Fibroblast of villous mesenchyme (primary cell): ENCODE results near the gene GHRL. TPM values are rescaled to one million over a fixed set of nuclear protein-coding genes. Genes with fewer than 3 reads are reported as not detected.

Experiments
- DNase-seq: peaks from one replicate; pipeline ENCODE4 v3.0.0-alpha.2; 2010; ENCODE audit warnings: low read depth
- H3K4me3 ChIP-seq: 2 replicates; pipeline ENCODE4 v1.5.1; 2011; ENCODE audit warnings: low read depth, mild to moderate bottlenecking, low read length
- total RNA-seq: library from RNA; depleted of rRNA; stranded (reverse); fragments of >200 nt; gene quantifications from 2 replicates; pipeline ENCODE4 v1.2.3, GENCODE V29; 2012
- TF ChIP-seq, protein P1 (sequence below): IDR thresholded peaks from 2 replicates; pipeline ENCODE4 v1.5.1; 2012; ENCODE audit warnings: low read depth, mild to moderate bottlenecking, low read length; ENCODE audit not compliant: insufficient read depth

GHRL gene
- total RNA-seq, 1 donor: not detected

DNA sequence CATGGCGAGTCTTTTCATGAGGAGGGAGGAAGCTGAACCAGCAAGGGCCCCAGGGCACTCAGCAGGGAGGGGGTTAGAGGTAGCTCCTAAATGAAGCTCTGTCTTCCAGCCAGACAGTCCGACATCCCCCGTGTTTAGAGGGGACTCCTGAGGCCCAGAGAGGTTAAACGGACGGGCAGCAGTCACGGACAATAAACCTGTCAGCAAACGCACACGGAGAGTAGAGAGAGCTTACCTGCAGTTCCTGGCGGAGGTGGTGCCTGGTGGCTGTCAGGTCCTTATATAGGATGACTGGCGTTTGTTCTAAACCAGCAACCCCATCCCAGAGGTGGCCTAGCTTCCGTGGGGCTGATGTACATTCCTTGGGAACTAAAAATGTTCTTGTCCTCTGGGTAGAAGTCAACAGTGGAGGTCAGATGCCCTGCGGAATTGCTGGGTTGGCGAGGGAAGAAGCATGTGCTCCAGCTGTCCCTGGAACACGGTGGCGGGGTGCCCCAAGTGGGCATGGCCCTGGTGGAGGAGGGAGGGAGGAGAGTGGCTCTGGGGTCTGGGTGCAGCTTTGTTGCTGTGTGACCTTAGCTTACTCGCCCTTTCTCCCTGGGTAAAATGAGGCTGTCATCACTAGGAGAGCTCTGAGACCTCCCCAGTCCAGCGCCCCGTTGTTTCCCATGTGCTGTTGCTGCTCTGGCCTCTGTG, 2.1 kb downstream of the GHRL start:
- no peak overlapping the region for H3K4me3 ChIP-seq
- no peak for DNase-seq
- TF ChIP-seq, protein P1, sequence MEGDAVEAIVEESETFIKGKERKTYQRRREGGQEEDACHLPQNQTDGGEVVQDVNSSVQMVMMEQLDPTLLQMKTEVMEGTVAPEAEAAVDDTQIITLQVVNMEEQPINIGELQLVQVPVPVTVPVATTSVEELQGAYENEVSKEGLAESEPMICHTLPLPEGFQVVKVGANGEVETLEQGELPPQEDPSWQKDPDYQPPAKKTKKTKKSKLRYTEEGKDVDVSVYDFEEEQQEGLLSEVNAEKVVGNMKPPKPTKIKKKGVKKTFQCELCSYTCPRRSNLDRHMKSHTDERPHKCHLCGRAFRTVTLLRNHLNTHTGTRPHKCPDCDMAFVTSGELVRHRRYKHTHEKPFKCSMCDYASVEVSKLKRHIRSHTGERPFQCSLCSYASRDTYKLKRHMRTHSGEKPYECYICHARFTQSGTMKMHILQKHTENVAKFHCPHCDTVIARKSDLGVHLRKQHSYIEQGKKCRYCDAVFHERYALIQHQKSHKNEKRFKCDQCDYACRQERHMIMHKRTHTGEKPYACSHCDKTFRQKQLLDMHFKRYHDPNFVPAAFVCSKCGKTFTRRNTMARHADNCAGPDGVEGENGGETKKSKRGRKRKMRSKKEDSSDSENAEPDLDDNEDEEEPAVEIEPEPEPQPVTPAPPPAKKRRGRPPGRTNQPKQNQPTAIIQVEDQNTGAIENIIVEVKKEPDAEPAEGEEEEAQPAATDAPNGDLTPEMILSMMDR: no peak

DNA sequence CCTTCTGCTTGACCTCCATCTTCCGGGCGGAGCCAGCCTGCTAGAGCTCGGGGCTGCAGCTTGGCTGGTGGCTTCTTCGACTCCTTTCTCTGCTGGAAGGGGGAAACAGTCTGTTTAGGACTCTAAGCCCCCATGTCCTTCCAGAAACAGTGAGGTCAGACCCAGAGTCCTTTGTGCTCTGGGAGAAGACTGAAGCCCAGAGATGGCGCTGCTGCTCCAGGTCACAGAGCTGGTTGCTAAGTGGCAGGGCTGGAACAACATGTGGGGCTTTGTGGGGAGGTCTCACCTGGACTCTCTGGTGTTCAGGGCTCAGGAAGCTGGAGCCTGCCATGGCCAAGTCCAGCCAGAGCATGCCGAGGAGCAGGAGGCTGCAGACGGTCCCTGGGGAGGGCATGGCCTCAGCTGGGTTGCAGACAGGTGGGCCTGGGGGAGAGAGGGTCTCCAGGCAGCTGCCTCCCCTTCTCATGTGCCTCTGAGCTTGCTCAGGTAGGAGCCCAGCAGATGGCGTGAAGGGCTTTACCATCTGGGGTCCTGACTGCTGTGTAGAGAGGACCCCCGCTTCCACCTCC, 2.9 kb downstream of the GHRL start:
- no peak overlapping the region for H3K4me3 ChIP-seq
- DNase-seq: no peak
- TF ChIP-seq, protein P1: no peak

DNA sequence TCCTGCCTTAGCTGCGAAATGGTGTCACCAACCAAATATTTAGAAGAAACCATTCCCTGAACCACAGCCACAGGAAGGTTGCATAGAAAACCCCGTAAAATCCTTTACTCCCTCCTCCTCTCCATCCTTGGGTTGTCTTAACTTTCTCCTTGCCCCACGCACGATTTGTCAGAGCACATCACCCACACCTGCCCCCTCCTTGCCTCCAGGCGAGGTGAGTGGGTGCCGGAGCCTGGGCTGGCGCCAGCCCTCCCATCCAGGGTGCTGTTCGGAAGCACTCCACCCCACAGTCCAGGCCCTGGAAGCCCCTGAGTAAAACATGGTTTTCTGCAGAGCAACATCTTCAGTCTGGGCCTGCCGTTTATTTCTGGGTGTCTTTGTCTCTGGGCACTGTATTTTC, 3.7 kb downstream of the GHRL start:
- DNase-seq: no peak
- TF ChIP-seq, protein P1: no peak
- H3K4me3 ChIP-seq: no peak overlapping the region

DNA sequence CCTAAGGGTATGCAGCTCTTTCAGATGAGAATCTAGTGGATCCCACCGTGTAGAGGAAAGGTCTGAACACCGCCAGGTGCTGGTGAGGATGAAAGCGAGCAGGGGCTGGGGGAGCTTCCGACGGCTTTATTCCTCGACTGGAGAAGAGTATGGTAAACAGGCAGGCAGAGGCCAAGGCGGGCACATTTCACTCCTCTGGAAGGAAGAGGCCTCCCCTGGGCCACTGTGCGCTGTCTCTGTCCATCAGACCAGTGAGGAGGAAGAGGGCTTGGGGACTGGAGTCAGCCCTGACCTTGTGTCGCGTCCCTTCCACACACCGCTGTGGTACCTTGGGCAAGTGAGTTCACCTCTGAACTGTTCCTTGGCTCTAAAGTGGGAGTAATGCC, 4.2 kb downstream of the GHRL start:
- DNase-seq: no peak
- TF ChIP-seq, protein P1: no peak

DNA sequence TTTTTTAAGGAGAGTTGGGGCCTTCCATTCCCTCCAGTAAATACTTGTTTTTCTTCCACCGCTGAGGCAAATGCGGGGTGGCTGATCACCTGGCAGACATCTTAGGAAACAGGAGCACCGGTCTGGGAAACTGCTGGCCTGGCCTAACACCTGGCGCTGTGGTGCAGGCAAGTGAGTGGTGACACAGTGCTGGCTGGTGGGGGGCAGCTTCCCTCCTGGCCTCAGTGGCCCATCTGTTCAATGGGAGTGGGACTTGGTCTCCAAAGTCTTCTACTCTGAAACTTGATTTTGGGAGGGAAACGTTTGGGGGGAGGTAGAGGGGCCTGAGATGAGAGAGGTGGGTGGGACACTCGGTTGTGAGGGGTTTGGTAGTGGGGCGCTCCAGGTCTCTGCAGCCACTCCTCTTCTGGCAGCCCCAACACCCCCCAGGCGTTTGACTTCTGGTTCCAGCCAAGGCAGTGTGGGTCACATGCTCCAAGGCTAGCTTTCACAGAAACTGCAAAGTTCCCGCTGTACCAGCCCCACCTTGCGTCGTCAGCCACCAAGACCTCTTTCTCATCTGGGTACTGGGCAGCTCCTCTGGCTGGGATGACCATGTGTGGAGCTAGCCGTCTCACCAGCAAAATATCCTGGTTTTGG, 4.7 kb downstream of the GHRL start:
- H3K4me3 ChIP-seq: no peak overlapping the region
- TF ChIP-seq, protein P1: no peak
- DNase-seq: no peak

More for the DNA sequence above, 4.2 kb downstream of the GHRL start:
- H3K4me3 ChIP-seq: no peak overlapping the region

DNA sequence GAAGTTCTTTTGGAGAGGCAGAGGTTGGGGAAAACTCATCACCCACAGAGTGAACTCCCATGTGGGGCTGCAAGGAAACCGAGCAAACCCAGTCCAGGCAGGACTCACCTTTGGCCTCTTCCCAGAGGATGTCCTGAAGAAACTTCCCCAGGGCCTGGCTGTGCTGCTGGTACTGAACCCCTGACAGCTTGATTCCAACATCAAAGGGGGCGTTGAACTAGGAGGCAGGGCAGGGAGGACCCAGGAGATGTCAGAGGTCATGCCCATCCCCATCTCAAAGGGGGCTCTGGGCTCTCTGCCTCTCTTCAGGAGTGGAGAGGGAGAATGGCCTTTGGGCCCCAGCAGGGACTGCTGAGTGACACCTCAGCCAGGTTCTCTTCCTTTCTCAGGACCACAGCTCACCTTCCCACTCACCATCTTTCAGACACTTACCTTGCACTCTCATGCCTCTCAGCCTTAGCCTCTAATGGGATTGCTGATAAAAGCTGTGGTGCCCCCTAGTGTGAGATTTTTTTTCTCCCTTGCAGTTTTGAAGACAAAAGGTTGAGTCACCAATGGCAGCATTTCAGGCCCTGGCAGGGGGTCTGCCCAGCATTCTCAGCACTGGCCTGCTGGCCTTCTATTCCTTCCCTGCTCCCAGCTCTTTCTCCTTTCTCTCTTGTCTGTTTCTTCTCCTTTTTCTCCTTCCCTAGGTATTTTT, 6.0 kb downstream of the GHRL start:
- H3K4me3 ChIP-seq: no peak overlapping the region
- DNase-seq: no peak
- TF ChIP-seq, protein P1: no peak
